Lower leg skin (tissue), 3 donors: Measurements from ENCODE around the gene ACKR2.

ENCODE experiments used
- CTCF ChIP-seq, 3 donors: fragments of 450-650 bp; IDR thresholded peaks; one replicate each; pipeline ENCODE4 v1.5.1; 2016; ENCODE audit warnings: antibody characterized with exemption in 3 of 3, mild to moderate bottlenecking in 3 of 3, moderate library complexity in 2 of 3
- POLR2A ChIP-seq, 2 donors: fragments of 450-650 bp; IDR thresholded peaks; one replicate each; pipeline ENCODE4 v1.6.1; 2016 to 2017; ENCODE audit warnings: antibody characterized with exemption in 2 of 2, mild to moderate bottlenecking in 1 of 2, moderate library complexity in 1 of 2

GRCh38 chr3:42906070-42906847, 97.0 kb downstream of the ACKR2 start, which contains the start of gene ZNF662:
- TF ChIP-seq CTCF (IDR thresholded peaks at IDR 0.05) (no peak), POLR2A (IDR thresholded peaks at IDR 0.05) (no peak)
